ENCODE data around the gene KCTD2. TPM values are rescaled to one million over a fixed set of nuclear protein-coding genes. Genes with fewer than 3 reads are reported as not detected.

KCTD2 gene
- total and polyA plus RNA-seq, 2 of the 13 experiments (the other 11 are each of a cell fraction or from before 2014, with no cell fraction given) = 28.3 to 32.6 TPM

DNA sequence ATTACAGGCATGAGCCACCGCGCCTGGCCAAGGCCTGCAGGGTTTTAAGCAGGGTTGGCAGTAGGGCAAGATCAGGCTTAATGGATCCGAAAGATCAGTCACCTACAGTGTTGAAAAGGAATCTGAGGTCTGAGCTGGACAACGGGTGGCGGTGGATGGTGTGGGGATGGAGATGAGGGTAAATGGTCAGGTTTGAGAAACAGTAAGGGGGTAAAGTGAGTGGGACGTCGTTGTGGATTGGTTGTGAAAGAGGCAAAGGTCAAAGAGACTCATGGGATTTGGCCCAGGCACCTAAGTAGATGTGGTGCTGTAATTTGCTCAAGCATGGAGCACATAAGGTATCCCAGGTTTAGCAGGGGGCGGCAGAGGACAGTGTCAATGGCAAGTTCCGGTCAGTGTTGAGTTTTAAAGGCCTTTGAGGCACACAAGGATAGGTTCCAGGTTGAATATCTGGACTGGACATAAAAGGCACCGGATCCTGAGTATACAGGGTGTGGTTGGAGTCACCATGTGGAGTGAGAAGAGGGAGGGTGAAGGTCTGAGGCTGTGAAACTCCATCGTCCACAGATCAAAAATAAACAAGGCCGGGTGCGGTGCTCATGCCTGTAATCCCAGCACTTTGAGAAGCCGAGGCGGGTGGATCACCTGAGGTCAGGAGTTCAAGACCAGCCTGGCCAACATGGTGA lies 39.6 kb downstream of the KCTD2 start (continued):
- TF ChIP-seq, protein P1, sequence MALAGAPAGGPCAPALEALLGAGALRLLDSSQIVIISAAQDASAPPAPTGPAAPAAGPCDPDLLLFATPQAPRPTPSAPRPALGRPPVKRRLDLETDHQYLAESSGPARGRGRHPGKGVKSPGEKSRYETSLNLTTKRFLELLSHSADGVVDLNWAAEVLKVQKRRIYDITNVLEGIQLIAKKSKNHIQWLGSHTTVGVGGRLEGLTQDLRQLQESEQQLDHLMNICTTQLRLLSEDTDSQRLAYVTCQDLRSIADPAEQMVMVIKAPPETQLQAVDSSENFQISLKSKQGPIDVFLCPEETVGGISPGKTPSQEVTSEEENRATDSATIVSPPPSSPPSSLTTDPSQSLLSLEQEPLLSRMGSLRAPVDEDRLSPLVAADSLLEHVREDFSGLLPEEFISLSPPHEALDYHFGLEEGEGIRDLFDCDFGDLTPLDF (CRISPR knock-in tag; IDR thresholded peaks at IDR 0.05) = no peak
- no peak for TF ChIP-seq KDM5A (IDR thresholded peaks at IDR 0.05; ENCODE audit: borderline replicate concordance, low read length)
- no peak for TF ChIP-seq ZNF556 (CRISPR knock-in tag; IDR thresholded peaks at IDR 0.05; ENCODE audit: borderline replicate concordance)
- TF ChIP-seq CREBL2 (CRISPR knock-in tag; IDR thresholded peaks at IDR 0.05; ENCODE audit: borderline replicate concordance) = no peak
- TF ChIP-seq, protein P2, sequence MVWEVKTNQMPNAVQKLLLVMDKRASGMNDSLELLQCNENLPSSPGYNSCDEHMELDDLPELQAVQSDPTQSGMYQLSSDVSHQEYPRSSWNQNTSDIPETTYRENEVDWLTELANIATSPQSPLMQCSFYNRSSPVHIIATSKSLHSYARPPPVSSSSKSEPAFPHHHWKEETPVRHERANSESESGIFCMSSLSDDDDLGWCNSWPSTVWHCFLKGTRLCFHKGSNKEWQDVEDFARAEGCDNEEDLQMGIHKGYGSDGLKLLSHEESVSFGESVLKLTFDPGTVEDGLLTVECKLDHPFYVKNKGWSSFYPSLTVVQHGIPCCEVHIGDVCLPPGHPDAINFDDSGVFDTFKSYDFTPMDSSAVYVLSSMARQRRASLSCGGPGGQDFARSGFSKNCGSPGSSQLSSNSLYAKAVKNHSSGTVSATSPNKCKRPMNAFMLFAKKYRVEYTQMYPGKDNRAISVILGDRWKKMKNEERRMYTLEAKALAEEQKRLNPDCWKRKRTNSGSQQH (CRISPR knock-in tag; IDR thresholded peaks at IDR 0.05; ENCODE audit: low read depth) = no peak
- TF ChIP-seq MATR3 (CRISPR knock-in tag; IDR thresholded peaks at IDR 0.05) = no peak
- TF ChIP-seq SNAPC5 (CRISPR knock-in tag; IDR thresholded peaks at IDR 0.05; ENCODE audit: borderline replicate concordance) = no peak
- TF ChIP-seq, protein P3, sequence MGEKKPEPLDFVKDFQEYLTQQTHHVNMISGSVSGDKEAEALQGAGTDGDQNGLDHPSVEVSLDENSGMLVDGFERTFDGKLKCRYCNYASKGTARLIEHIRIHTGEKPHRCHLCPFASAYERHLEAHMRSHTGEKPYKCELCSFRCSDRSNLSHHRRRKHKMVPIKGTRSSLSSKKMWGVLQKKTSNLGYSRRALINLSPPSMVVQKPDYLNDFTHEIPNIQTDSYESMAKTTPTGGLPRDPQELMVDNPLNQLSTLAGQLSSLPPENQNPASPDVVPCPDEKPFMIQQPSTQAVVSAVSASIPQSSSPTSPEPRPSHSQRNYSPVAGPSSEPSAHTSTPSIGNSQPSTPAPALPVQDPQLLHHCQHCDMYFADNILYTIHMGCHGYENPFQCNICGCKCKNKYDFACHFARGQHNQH (CRISPR knock-in tag; IDR thresholded peaks at IDR 0.05) = peak; percentile 47; the same call in 1 of the 2 replicates
- TF ChIP-seq JARID2 (CRISPR knock-in tag; IDR thresholded peaks at IDR 0.05; ENCODE audit: insufficient replicate concordance) = no peak
- 0 out of 2 replicates have a peak, but pooled peaks have one; percentile 57 for TF ChIP-seq SATB2 (CRISPR knock-in tag; IDR thresholded peaks at IDR 0.05)
- TF ChIP-seq ASH2L (IDR thresholded peaks at IDR 0.05; ENCODE audit: insufficient read length, low read depth, low read length) = no peak
- TF ChIP-seq, protein P4, sequence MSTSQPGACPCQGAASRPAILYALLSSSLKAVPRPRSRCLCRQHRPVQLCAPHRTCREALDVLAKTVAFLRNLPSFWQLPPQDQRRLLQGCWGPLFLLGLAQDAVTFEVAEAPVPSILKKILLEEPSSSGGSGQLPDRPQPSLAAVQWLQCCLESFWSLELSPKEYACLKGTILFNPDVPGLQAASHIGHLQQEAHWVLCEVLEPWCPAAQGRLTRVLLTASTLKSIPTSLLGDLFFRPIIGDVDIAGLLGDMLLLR (CRISPR knock-in tag; IDR thresholded peaks at IDR 0.05) = 0 out of 2 replicates have a peak, but pooled peaks have one; percentile 52
- TF ChIP-seq ZNF770 (CRISPR knock-in tag; IDR thresholded peaks at IDR 0.05) = no peak
- TF ChIP-seq KDM2A (CRISPR knock-in tag; IDR thresholded peaks at IDR 0.05; ENCODE audit: borderline replicate concordance, low read depth) = peak; percentile 41; the same call in 1 of the 2 replicates
- no peak; the same call in 1 of the 2 replicates for TF ChIP-seq ZNF766 (CRISPR knock-in tag; IDR thresholded peaks at IDR 0.05; ENCODE audit: borderline replicate concordance)
- no peak for TF ChIP-seq ZNF790 (CRISPR knock-in tag; IDR thresholded peaks at IDR 0.05; ENCODE audit: borderline replicate concordance)
- TF ChIP-seq KAT7 (CRISPR knock-in tag; IDR thresholded peaks at IDR 0.05; ENCODE audit: borderline replicate concordance) = 0 out of 2 replicates have a peak, but pooled peaks have one; percentile 38
- TF ChIP-seq ZSCAN9 (CRISPR knock-in tag; IDR thresholded peaks at IDR 0.05; ENCODE audit: borderline replicate concordance) = no peak
- TF ChIP-seq CREB3 (CRISPR knock-in tag; IDR thresholded peaks at IDR 0.05) = no peak
- TF ChIP-seq ZKSCAN5 (CRISPR knock-in tag; IDR thresholded peaks at IDR 0.05) = no peak
- TF ChIP-seq ZNF564 (CRISPR knock-in tag; IDR thresholded peaks at IDR 0.05) = 0 out of 2 replicates have a peak, but pooled peaks have one; percentile 38

Measured in HepG2 (cell line).